OCI-LY3 (cell line): ENCODE data around the gene WDR93.

Source experiments
- H2AFZ ChIP-seq: fragments of 200-600, 300-600 bp; shearing (Covaris generic); 2 replicates; pipeline ENCODE4 v1.6.0; 2014; ENCODE audit warnings: antibody characterized with exemption, low read depth, low read length
- H3K27ac ChIP-seq: fragments of 200-600, 300-600 bp; sonication (generic); 2 replicates; pipeline ENCODE4 v1.5.1; 2014; ENCODE audit warnings: mild to moderate bottlenecking, low read length, moderate library complexity, mixed read lengths
- H3K27me3 ChIP-seq: fragments of 200-600, 300-600 bp; sonication (generic); 2 replicates; pipeline ENCODE4 v1.6.1; 2014; ENCODE audit warnings: low read depth, low read length, mixed read lengths
- H3K36me3 ChIP-seq: fragments of 200-600, 300-600 bp; sonication (generic); replicated peaks from 2 replicates; pipeline ENCODE3; 2014; ENCODE audit warnings: low read depth, low read length, mixed read lengths
- H3K4me1 ChIP-seq: fragments of 300-600, 200-600 bp; sonication (generic); 2 replicates; pipeline ENCODE4 v1.6.1; 2014; ENCODE audit warnings: low read length, mixed read lengths
- H3K4me2 ChIP-seq: fragments of 200-600, 300-600 bp; sonication (generic); 2 replicates; pipeline ENCODE4 v1.6.1; 2014; ENCODE audit warnings: low read length, mixed read lengths
- H3K4me3 ChIP-seq: fragments of 300-600, 200-600 bp; sonication (generic); 2 replicates; pipeline ENCODE4 v1.5.1; 2014; ENCODE audit warnings: antibody characterized with exemption, mild to moderate bottlenecking, low read length, moderate library complexity
- H3K79me2 ChIP-seq: fragments of 300-600, 200-600 bp; shearing (Covaris generic); 2 replicates; pipeline ENCODE4 v1.6.1; 2014; ENCODE audit warnings: mild to moderate bottlenecking, low read length, mixed read lengths
- H3K9ac ChIP-seq: fragments of 300-600, 200-600 bp; shearing (Covaris generic); 2 replicates; pipeline ENCODE4 v1.6.0; 2014; ENCODE audit warnings: mild to moderate bottlenecking, low read length, moderate library complexity
- H3K9me3 ChIP-seq: fragments of 200-600, 300-600 bp; shearing (Covaris generic); 2 replicates; pipeline ENCODE4 v1.6.1; 2014; ENCODE audit warnings: low read length, mixed read lengths; ENCODE audit not compliant: insufficient read depth
- H4K20me1 ChIP-seq: fragments of 200-600, 300-600 bp; sonication (generic); 2 replicates; pipeline ENCODE4 v1.6.1; 2016; ENCODE audit warnings: low read length, mixed read lengths; ENCODE audit not compliant: insufficient read depth
- CTCF ChIP-seq: fragments of 200-600, 300-600 bp; sonication (generic); IDR thresholded peaks from 2 replicates; pipeline ENCODE4 v1.5.1; 2014; ENCODE audit warnings: antibody characterized with exemption, low read length, low read depth
- EZH2phosphoT487 ChIP-seq: fragments of 200-600 bp; shearing (Covaris generic); IDR thresholded peaks from 2 replicates; pipeline ENCODE4 v1.6.1; 2018; ENCODE audit warnings: antibody characterized with exemption, mixed run types, low read depth

WDR93 gene

GRCh38 chr15:89693091-89693490 lies 2.5 kb downstream of the WDR93 start:
- Histone ChIP-seq H3K9ac (no peak overlapping the region), H3K9me3 (no peaks in the 10 kb centered on the region), H3K4me3 (no peak overlapping the region), H3K36me3 (no peaks in the 10 kb centered on the region), H3K79me2 (no peaks in the 10 kb centered on the region), H2AFZ (no peak overlapping the region), H3K4me1 (peaks cover 16% of the 10 kb centered on the region; the same call in 1 of the 2 replicates), H4K20me1 (no peaks in the 10 kb centered on the region), H3K4me2 (no peak overlapping the region), H3K27me3 (peaks cover 15% of the 10 kb centered on the region; the same call in 1 of the 2 replicates), H3K27ac (no peak overlapping the region)
- TF ChIP-seq CTCF, result no peak
- TF ChIP-seq EZH2phosphoT487, result no peak

- Histone ChIP-seq H3K27ac (no peak overlapping the region), H3K4me2 (no peak overlapping the region), H2AFZ (no peak overlapping the region), H3K4me1 (peaks cover 16% of the 10 kb centered on the region; the same call in 1 of the 2 replicates), H3K79me2 (no peaks in the 10 kb centered on the region), H3K27me3 (peaks cover 15% of the 10 kb centered on the region; the same call in 1 of the 2 replicates), H3K36me3 (no peaks in the 10 kb centered on the region), H3K9me3 (no peaks in the 10 kb centered on the region), H4K20me1 (no peaks in the 10 kb centered on the region), H3K4me3 (no peak overlapping the region), H3K9ac (no peak overlapping the region)
- TF ChIP-seq CTCF (no peak), EZH2phosphoT487 (no peak)
These were observed 3.1 kb downstream of the WDR93 start for GRCh38 chr15:89693696-89694095.

- Histone ChIP-seq H3K4me3 (no peak overlapping the region), H3K79me2 (no peaks in the 10 kb centered on the region), H3K27me3 (peaks cover 24% of the 10 kb centered on the region; the same call in 1 of the 2 replicates), H3K9ac (no peak overlapping the region), H2AFZ (no peak overlapping the region), H3K4me1 (peaks cover 14% of the 10 kb centered on the region; the same call in 1 of the 2 replicates), H3K27ac (no peak overlapping the region), H3K4me2 (no peak overlapping the region), H4K20me1 (no peaks in the 10 kb centered on the region), H3K36me3 (no peaks in the 10 kb centered on the region), H3K9me3 (no peaks in the 10 kb centered on the region)
- TF ChIP-seq EZH2phosphoT487 (no peak), CTCF (no peak)
These were observed 4.6 kb downstream of the WDR93 start for GRCh38 chr15:89695198-89695597.

- TF ChIP-seq CTCF, result no peak
- TF ChIP-seq EZH2phosphoT487, result no peak
- no peaks in the 10 kb centered on the region for H3K9me3 ChIP-seq
- H3K27me3 ChIP-seq, result peaks cover 41% of the 10 kb centered on the region
- no peaks in the 10 kb centered on the region for H3K36me3 ChIP-seq
- no peaks in the 10 kb centered on the region for H3K4me1 ChIP-seq
- no peak overlapping the region for H3K4me3 ChIP-seq
- no peaks in the 10 kb centered on the region for H4K20me1 ChIP-seq
- H2AFZ ChIP-seq, result no peak overlapping the region
- no peak overlapping the region for H3K4me2 ChIP-seq
- no peak overlapping the region for H3K27ac ChIP-seq
- no peak overlapping the region for H3K9ac ChIP-seq
- H3K79me2 ChIP-seq, result no peaks in the 10 kb centered on the region
These were observed 13.8 kb downstream of the WDR93 start for GRCh38 chr15:89704411-89704810.
